HG02840 (cell line): Measurements from ENCODE around the gene SPTBN4.
A peak's percentile ranks its signal among the peaks of the same experiment; 100 is the strongest.
"Not testable (repeated sequence)": the region's sequence is repeated elsewhere in the genome, so short reads cannot be mapped to it uniquely, and the experiment has no call there.

ENCODE experiments used
- ATAC-seq: cut with Tn5 transposase; IDR thresholded peaks from one replicate; pipeline ENCODE4 v1.9.1; 2021; ENCODE audit warnings: mild to moderate bottlenecking, moderate library complexity, moderate number of reproducible peaks; ENCODE audit not compliant: unreplicated experiment, low FRiP score

The SPTBN4 gene

GRCh38 chr19:40438284-40438683, 28.5 kb upstream of the SPTBN4 start:
- no peak for ATAC-seq

GRCh38 chr19:40441719-40442253, 25.0 kb upstream of the SPTBN4 start:
- ATAC-seq, result no peak

- ATAC-seq, result no peak
These were observed 24.3 kb upstream of the SPTBN4 start for GRCh38 chr19:40442328-40443130.

- peak; percentile 68 for ATAC-seq
These were observed 23.4 kb upstream of the SPTBN4 start for GRCh38 chr19:40443131-40443999.

- peak; percentile 65 for ATAC-seq
These were observed 22.6 kb upstream of the SPTBN4 start, which contains the start of gene SERTAD3 for GRCh38 chr19:40444000-40444824. Gene SERTAD3, minus strand, starts transcription at chr19:40444335. Its CDS starts 2,255 bp downstream, at chr19:40442080.

- ATAC-seq, result no peak
These were observed 21.9 kb upstream of the SPTBN4 start for GRCh38 chr19:40444825-40445312.

GRCh38 chr19:40445780-40446262, 21.0 kb upstream of the SPTBN4 start:
- no peak for ATAC-seq

- no peak for ATAC-seq
These were observed 20.5 kb upstream of the SPTBN4 start for GRCh38 chr19:40446263-40446784.

- no peak for ATAC-seq
These were observed 17.3 kb upstream of the SPTBN4 start for GRCh38 chr19:40449506-40449905.

GRCh38 chr19:40450664-40451063, 16.1 kb upstream of the SPTBN4 start:
- ATAC-seq, result no peak

- ATAC-seq, result no peak
These were observed 14.8 kb upstream of the SPTBN4 start for GRCh38 chr19:40452016-40452415.

GRCh38 chr19:40453151-40453735, 13.6 kb upstream of the SPTBN4 start:
- no peak for ATAC-seq

GRCh38 chr19:40453943-40454342, 12.9 kb upstream of the SPTBN4 start:
- ATAC-seq, result not testable (repeated sequence)

- no peak for ATAC-seq
These were observed 9.8 kb upstream of the SPTBN4 start for GRCh38 chr19:40457048-40457447.

GRCh38 chr19:40457953-40458596, 8.7 kb upstream of the SPTBN4 start:
- ATAC-seq, result no peak

- ATAC-seq, result no peak
These were observed 8.2 kb upstream of the SPTBN4 start for GRCh38 chr19:40458597-40458974.

GRCh38 chr19:40460185-40460584, 6.6 kb upstream of the SPTBN4 start:
- no peak for ATAC-seq

GRCh38 chr19:40461669-40462221, 5.1 kb upstream of the SPTBN4 start:
- no peak for ATAC-seq
